ENCODE measurements around the gene EXD2.
A peak's percentile ranks its signal among the peaks of the same experiment; 100 is the strongest.
"Not testable (repeated sequence)": the region's sequence is repeated elsewhere in the genome, so short reads cannot be mapped to it uniquely, and the experiment has no call there.

EXD2 gene

GRCh38 chr14:69191340-69192111 is at the start of gene EXD2:
Gene EXD2 (plus strand): TSS chr14:69191498. CDS start chr14:69209471, 17,973 bp downstream.
- peak; percentile 80 for DNase-seq

GRCh38 chr14:69141550-69141949 is 49.7 kb upstream of the EXD2 start:
- no peak for DNase-seq

GRCh38 chr14:69142101-69142500 is 49.2 kb upstream of the EXD2 start:
- DNase-seq = no peak

- DNase-seq = no peak
These were observed 41.6 kb upstream of the EXD2 start for GRCh38 chr14:69149461-69150244.

GRCh38 chr14:69151458-69152180 is 39.7 kb upstream of the EXD2 start:
- peak; percentile 59 for DNase-seq

GRCh38 chr14:69152181-69152901 is 39.0 kb upstream of the EXD2 start:
- peak; percentile 51 for DNase-seq

GRCh38 chr14:69152902-69153151 is 38.5 kb upstream of the EXD2 start, which contains the start of gene DCAF5:
Gene DCAF5 (minus strand): TSS chr14:69153119. CDS start chr14:69152978, 141 bp downstream.
- DNase-seq = no peak

GRCh38 chr14:69153152-69153872 is 38.0 kb upstream of the EXD2 start:
- DNase-seq = peak; percentile 93

GRCh38 chr14:69153873-69154270 is 37.4 kb upstream of the EXD2 start:
- no peak for DNase-seq

GRCh38 chr14:69154779-69155178 is 36.5 kb upstream of the EXD2 start:
- DNase-seq = no peak

GRCh38 chr14:69156224-69156623 is 35.1 kb upstream of the EXD2 start:
- DNase-seq = no peak

GRCh38 chr14:69161590-69161989 is 29.7 kb upstream of the EXD2 start:
- no peak for DNase-seq

- not testable (repeated sequence) for DNase-seq
These were observed 25.5 kb upstream of the EXD2 start for GRCh38 chr14:69165787-69166186.

GRCh38 chr14:69170839-69171238 is 20.5 kb upstream of the EXD2 start:
- DNase-seq = peak; percentile 12

GRCh38 chr14:69171569-69171968 is 19.7 kb upstream of the EXD2 start:
- DNase-seq = no peak

- DNase-seq = no peak
These were observed 16.2 kb upstream of the EXD2 start for GRCh38 chr14:69175130-69175529.

- DNase-seq = no peak
These were observed 9.8 kb upstream of the EXD2 start for GRCh38 chr14:69181491-69181890.

GRCh38 chr14:69182580-69182979 is 8.7 kb upstream of the EXD2 start:
- not testable (repeated sequence) for DNase-seq

GRCh38 chr14:69183735-69184134 is 7.6 kb upstream of the EXD2 start:
- no peak for DNase-seq

GRCh38 chr14:69190191-69190590 is 1.1 kb upstream of the EXD2 start:
- peak; percentile 33 for DNase-seq

- DNase-seq = no peak
These were observed 2.4 kb downstream of the EXD2 start for GRCh38 chr14:69193721-69194120.

GRCh38 chr14:69199786-69200185 is 8.5 kb downstream of the EXD2 start:
- no peak for DNase-seq

Measured in fibroblast of upper back skin (primary cell).